ENCODE data around the gene RNF227. TPM values are rescaled to one million over a fixed set of nuclear protein-coding genes. Genes with fewer than 3 reads are reported as not detected.
"Not testable (repeated sequence)": the region's sequence is repeated elsewhere in the genome, so short reads cannot be mapped to it uniquely, and the experiment has no call there.

Gene RNF227
- 0.42 TPM in 1 of 2 replicates, not detected in the other for total RNA-seq (2014; rRNA removed; shearing (Covaris generic))

DNA sequence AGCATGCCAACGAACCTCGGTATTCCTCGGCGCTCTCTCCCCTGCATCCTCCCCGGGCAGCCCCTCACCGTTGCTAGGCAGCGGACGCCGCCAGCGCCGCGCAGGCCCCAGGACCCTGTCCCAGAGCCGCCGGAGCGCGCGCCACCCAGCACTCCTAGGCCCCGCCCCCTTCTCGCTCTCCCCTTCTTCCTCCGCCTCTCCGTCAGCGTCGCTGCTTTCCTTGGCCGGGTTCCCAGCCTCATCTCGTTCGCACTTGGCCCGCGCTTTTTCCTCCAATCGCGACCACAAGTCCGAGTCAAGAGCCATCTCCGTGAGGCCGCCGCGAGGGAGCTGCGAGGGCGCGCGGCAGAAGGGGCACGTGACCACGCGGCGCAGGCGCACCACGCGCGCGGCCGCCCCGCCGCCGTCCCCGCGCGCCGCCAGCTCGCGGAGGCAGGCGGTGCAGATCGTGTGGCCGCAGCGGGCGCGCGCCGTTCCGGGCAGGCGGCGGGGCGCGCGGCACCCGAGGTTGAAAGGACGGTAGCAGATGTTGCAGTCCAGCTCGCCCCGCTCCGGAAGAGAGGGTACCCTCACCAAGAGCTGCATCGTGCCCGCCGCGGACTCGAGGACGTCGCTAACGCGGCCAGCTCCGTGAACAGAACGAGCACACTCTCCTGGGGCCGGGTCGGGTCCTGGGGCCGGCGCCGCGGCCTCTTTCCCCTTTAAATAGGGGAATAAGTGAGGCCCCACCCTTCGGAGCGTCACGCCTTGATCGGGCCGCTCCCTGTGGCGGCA, at the start of gene RNF227:
RNF227 (minus strand) TSS at position 679 of the 774 bp plus-strand sequence; CDS start at position 585, 94 bp downstream.
- Histone ChIP-seq H3K36me3 (peaks cover 21% of the 10 kb centered on the region), H3K4me1 (replicated peaks) (peaks cover 16% of the 10 kb centered on the region), H3K27ac (peak within 1 kb of the TSS; percentile 45; the same call in 1 of the 2 replicates), H3K4me3 (peak within 1 kb of the TSS; percentile 42), H3K27me3 (replicated peaks) (no peaks in the 10 kb centered on the region), H3K9me3 (replicated peaks) (peaks cover 4% of the 10 kb centered on the region)
- DNase-seq (ENCODE audit: low read depth in 1 of 2, low spot score in 2 of 2) = peak; percentile 91 to 94

- Histone ChIP-seq H3K27me3 (replicated peaks) (peaks cover 25% of the 10 kb centered on the region), H3K27ac (no peak overlapping the region), H3K36me3 (no peaks in the 10 kb centered on the region), H3K4me1 (replicated peaks) (no peaks in the 10 kb centered on the region), H3K9me3 (replicated peaks) (no peaks in the 10 kb centered on the region), H3K4me3 (no peak overlapping the region)
- no peak for DNase-seq (ENCODE audit: low read depth in 1 of 2, low spot score in 2 of 2)
Observed at GRCh38 chr17:7961421-7961820, 45.3 kb upstream of the RNF227 start.

DNA sequence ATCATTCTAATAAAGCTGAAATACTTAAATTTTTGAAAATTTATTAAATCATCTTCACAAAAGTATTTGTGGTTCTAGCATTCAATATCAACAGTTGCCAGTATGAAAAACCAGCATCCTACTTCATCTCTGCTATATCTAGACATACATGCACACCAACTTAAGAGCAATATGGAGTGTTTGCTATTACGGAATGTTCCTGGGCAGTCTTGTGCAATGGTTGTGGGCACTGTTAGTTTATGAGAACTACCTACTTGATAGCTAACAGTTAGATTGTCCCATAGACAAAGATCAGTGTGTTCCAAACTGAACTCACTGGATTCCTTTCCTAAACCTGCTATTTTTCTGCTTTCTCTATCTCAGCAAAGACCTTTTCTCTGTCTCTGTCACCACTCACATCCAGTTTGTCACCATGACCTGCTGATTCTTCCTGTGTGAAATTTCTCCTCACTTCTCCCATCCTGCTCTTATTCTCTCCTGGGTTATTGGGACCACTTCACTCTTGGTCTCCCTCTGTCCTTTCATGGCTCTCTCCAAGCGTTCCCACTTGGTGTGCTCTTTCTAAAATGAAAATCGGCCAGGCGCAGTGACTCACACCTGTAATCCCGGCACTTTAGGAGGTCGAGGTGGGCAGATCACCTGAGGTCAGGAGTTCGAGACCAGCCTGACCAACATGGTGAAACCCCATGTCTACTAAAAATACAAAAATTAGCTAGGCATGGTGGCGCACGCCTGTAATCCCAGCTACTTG, 43.6 kb upstream of the RNF227 start:
- H3K4me3 ChIP-seq = no peak overlapping the region
- no peaks in the 10 kb centered on the region for H3K4me1 ChIP-seq (replicated peaks)
- no peaks in the 10 kb centered on the region for H3K9me3 ChIP-seq (replicated peaks)
- H3K27ac ChIP-seq = no peak overlapping the region
- H3K27me3 ChIP-seq (replicated peaks) = peaks cover 12% of the 10 kb centered on the region
- no peaks in the 10 kb centered on the region for H3K36me3 ChIP-seq
- DNase-seq (ENCODE audit: low read depth in 1 of 2, low spot score in 2 of 2) = no peak

DNA sequence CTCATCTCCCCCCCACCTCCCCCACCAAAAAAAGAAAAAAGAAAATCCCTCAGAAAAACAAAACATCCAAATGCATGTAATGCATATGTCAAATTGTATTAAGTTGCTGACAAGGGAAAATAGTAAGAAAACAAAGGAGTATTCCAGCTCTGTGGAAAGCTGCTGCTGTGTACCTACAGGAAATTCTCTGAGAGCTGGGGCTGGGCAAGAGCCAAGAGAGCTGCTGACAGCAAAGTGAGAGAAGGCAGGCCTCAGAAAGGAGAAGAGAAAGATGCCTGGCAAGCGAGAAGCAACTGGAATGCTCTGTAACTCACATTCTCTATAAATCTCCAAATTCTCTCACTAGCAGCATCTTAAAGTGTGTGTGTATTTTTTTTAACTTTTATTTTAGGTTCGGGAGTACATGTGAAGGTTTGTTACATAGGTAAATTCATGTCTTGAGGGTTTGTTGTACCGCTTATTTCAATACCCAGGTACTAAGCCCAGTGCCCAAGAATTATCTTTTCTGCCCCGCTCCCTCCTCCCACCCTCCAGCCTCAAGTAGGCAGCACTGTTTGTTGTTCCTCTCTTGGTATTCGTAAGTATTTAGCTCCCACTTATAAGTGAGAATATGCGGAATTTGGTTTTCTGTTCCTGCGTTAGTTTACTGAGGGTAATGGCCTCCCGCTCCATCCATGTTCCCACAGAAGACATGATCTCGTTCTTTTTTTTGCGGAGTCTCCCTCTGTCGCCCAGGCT, 40.3 kb upstream of the RNF227 start:
- no peak for DNase-seq (ENCODE audit: low read depth in 1 of 2, low spot score in 2 of 2)

GRCh38 chr17:7955414-7956227, 39.5 kb upstream of the RNF227 start:
- Histone ChIP-seq H3K9me3 (replicated peaks) (no peaks in the 10 kb centered on the region), H3K27ac (no peak overlapping the region), H3K36me3 (no peaks in the 10 kb centered on the region), H3K27me3 (replicated peaks) (peaks cover 4% of the 10 kb centered on the region; the same call in 1 of the 2 replicates), H3K4me3 (no peak overlapping the region), H3K4me1 (replicated peaks) (no peaks in the 10 kb centered on the region)
- DNase-seq (ENCODE audit: low read depth in 1 of 2, low spot score in 2 of 2) = no peak

More for the DNA sequence above, 40.3 kb upstream of the RNF227 start:
- Histone ChIP-seq H3K9me3 (replicated peaks) (no peaks in the 10 kb centered on the region), H3K4me3 (no peak overlapping the region), H3K36me3 (no peaks in the 10 kb centered on the region), H3K4me1 (replicated peaks) (no peaks in the 10 kb centered on the region), H3K27ac (no peak overlapping the region), H3K27me3 (replicated peaks) (peaks cover 5% of the 10 kb centered on the region)

- not testable (repeated sequence) for H3K4me1 ChIP-seq (replicated peaks); H3K9me3 ChIP-seq (replicated peaks); H3K4me3 ChIP-seq; H3K27ac ChIP-seq; DNase-seq (ENCODE audit: low read depth in 1 of 2, low spot score in 2 of 2); H3K27me3 ChIP-seq (replicated peaks)
- H3K36me3 ChIP-seq = peaks cover 23% of the 10 kb centered on the region
Observed at GRCh38 chr17:7953266-7953665, 37.2 kb upstream of the RNF227 start.

DNA sequence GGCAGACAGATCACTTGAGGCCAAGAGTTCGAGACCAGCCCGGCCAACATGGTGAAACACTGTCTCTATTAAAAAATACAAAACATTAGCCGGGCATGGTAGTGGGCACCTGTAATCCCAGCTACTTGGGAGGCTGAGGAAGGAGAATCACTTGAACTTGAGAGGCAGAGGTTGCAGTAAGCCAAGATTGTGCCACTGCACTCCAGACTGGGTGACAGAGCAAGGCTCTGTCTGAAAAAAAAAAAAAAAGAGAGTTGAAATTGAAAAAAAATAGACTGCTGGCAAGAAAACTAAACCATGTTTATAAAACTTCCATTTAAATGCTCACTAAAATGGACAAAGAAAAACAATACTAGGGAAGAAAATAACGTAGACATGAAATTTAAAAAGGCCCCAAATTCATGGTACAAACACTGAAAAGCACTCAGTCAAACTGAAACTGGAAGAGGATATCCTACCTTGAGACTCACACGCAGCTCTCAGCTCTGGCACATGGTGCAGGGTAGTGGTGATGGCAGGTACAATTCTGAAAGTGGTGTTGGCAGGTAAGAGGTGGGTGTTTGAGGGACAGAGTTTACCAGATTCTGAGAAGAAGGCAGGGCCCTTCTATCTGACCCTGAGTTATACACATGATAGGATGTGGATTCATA, 35.2 kb upstream of the RNF227 start:
- H3K4me1 ChIP-seq (replicated peaks) = no peaks in the 10 kb centered on the region
- no peaks in the 10 kb centered on the region for H3K9me3 ChIP-seq (replicated peaks)
- DNase-seq (ENCODE audit: low read depth in 1 of 2, low spot score in 2 of 2) = no peak
- H3K27me3 ChIP-seq (replicated peaks) = no peaks in the 10 kb centered on the region
- no peak overlapping the region for H3K27ac ChIP-seq
- peaks cover 40% of the 10 kb centered on the region for H3K36me3 ChIP-seq
- H3K4me3 ChIP-seq = no peak overlapping the region

GRCh38 chr17:7950578-7950977, 34.5 kb upstream of the RNF227 start:
- Histone ChIP-seq H3K36me3 (peaks cover 47% of the 10 kb centered on the region), H3K27ac (no peak overlapping the region), H3K4me3 (no peak overlapping the region), H3K27me3 (replicated peaks) (no peaks in the 10 kb centered on the region), H3K9me3 (replicated peaks) (no peaks in the 10 kb centered on the region), H3K4me1 (replicated peaks) (no peaks in the 10 kb centered on the region)
- DNase-seq (ENCODE audit: low read depth in 1 of 2, low spot score in 2 of 2) = no peak

DNA sequence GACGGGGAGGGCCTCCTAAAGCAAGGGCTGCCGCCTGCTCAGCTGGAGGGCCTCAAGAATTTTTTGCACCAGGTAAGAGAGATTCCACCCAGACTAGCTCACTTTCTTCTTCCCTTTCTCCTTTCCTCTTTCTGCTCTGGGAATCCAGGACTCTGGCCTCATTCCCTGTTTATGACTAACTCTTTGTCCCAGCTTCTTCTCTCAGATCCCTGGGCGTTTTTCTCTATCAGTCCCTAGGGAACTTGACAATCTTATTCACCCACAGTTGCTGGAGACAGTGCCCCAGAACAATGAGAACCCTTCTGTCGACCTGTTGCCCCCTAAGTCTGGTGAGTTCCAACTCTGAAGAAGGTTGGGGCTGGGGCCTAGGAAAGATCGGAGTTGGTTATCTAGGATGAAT, 31.6 kb upstream of the RNF227 start:
- no peaks in the 10 kb centered on the region for H3K27me3 ChIP-seq (replicated peaks)
- peaks cover 73% of the 10 kb centered on the region for H3K36me3 ChIP-seq
- H3K4me1 ChIP-seq (replicated peaks) = no peaks in the 10 kb centered on the region
- H3K4me3 ChIP-seq = no peak overlapping the region
- no peaks in the 10 kb centered on the region for H3K9me3 ChIP-seq (replicated peaks)
- no peak overlapping the region for H3K27ac ChIP-seq
- no peak for DNase-seq (ENCODE audit: low read depth in 1 of 2, low spot score in 2 of 2)

DNA sequence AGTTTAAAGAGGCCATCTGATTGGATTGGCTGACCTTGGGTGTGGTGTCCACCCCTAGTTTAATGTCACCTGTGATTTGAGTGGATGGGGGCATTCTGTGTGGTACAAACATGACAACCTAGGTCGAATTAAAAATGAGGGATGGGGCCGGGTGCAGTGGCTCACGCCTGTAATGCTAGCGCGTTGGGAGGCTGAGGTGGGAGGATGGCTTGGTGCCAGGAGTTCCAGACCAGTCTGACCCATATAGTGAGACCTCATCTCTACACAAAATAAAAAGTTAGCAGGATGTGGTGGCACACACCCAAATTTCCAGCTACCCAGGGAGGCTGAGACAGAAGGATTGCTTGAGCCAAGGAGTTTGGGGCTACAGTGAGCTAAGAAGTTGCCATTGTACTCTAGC, 30.4 kb upstream of the RNF227 start:
- H3K27ac ChIP-seq = no peak overlapping the region
- H3K4me1 ChIP-seq (replicated peaks) = no peaks in the 10 kb centered on the region
- H3K9me3 ChIP-seq (replicated peaks) = no peaks in the 10 kb centered on the region
- no peaks in the 10 kb centered on the region for H3K27me3 ChIP-seq (replicated peaks)
- no peak overlapping the region for H3K4me3 ChIP-seq
- no peak for DNase-seq (ENCODE audit: low read depth in 1 of 2, low spot score in 2 of 2)
- peaks cover 80% of the 10 kb centered on the region for H3K36me3 ChIP-seq

DNA sequence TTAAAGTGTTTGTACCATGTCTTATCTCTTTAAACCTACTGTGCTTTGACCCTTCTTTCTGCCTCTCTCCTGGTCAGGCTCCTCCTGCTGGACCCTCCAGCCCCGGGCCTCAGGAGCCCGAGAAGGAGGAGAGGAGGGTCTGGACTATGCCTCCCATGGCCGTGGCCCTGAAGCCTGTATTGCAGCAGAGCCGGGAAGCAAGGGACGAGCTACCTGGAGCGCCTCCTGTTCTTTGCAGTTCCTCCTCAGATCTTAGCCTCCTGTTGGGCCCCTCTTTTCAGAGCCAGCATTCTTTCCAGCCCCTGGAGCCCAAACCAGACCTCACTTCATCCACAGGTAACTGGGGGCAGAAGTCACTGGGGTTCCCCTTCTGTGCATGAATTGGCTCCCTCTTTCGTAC, 29.6 kb upstream of the RNF227 start:
- no peak for DNase-seq (ENCODE audit: low read depth in 1 of 2, low spot score in 2 of 2)
- H3K27me3 ChIP-seq (replicated peaks) = no peaks in the 10 kb centered on the region
- no peaks in the 10 kb centered on the region for H3K9me3 ChIP-seq (replicated peaks)
- H3K4me3 ChIP-seq = no peak overlapping the region
- H3K27ac ChIP-seq = no peak overlapping the region
- peaks cover 86% of the 10 kb centered on the region for H3K36me3 ChIP-seq
- H3K4me1 ChIP-seq (replicated peaks) = no peaks in the 10 kb centered on the region

GRCh38 chr17:7944326-7944725, 28.2 kb upstream of the RNF227 start:
- Histone ChIP-seq H3K27ac (no peak overlapping the region), H3K4me3 (no peak overlapping the region), H3K36me3 (peaks cover 87% of the 10 kb centered on the region), H3K9me3 (replicated peaks) (no peaks in the 10 kb centered on the region), H3K4me1 (replicated peaks) (no peaks in the 10 kb centered on the region), H3K27me3 (replicated peaks) (no peaks in the 10 kb centered on the region)
- no peak for DNase-seq (ENCODE audit: low read depth in 1 of 2, low spot score in 2 of 2)

GRCh38 chr17:7943291-7943690, 27.2 kb upstream of the RNF227 start:
- Histone ChIP-seq H3K27ac (no peak overlapping the region), H3K4me3 (no peak overlapping the region), H3K36me3 (peaks cover 87% of the 10 kb centered on the region), H3K27me3 (replicated peaks) (no peaks in the 10 kb centered on the region), H3K4me1 (replicated peaks) (no peaks in the 10 kb centered on the region), H3K9me3 (replicated peaks) (no peaks in the 10 kb centered on the region)
- no peak for DNase-seq (ENCODE audit: low read depth in 1 of 2, low spot score in 2 of 2)
